DMS53 treated with DMSO at 0.1 percent for 48 hours (cell line): ENCODE data around the gene OPN3.

ENCODE experiments used
- DNase-seq: peaks from one replicate; lab custom pipeline; 2025; ENCODE audit not compliant: unreplicated experiment; lab: John Stamatoyannopoulos, UW

Gene OPN3

GRCh38 chr1:241647658-241648057, 7.5 kb upstream of the OPN3 start:
- no peak for DNase-seq

- DNase-seq = no peak
Measured at GRCh38 chr1:241646201-241646600, 6.0 kb upstream of the OPN3 start.

- DNase-seq = no peak
Measured at GRCh38 chr1:241645199-241645598, 5.0 kb upstream of the OPN3 start.

- no peak for DNase-seq
Measured at GRCh38 chr1:241644259-241644658, 4.1 kb upstream of the OPN3 start.

GRCh38 chr1:241642593-241642944, 2.4 kb upstream of the OPN3 start:
- no peak for DNase-seq

- no peak for DNase-seq
Measured at GRCh38 chr1:241641773-241642592, 1.8 kb upstream of the OPN3 start.

GRCh38 chr1:241640867-241641622, 876 bp upstream of the OPN3 start:
- DNase-seq = peak; percentile 58

- no peak for DNase-seq
Measured at GRCh38 chr1:241639623-241640148, 483 bp downstream of the OPN3 start.

- no peak for DNase-seq
Measured at GRCh38 chr1:241638909-241639622, 1.1 kb downstream of the OPN3 start.

GRCh38 chr1:241638099-241638682, 2.0 kb downstream of the OPN3 start:
- DNase-seq = no peak

- no peak for DNase-seq
Measured at GRCh38 chr1:241637604-241638003, 2.6 kb downstream of the OPN3 start.

- no peak for DNase-seq
Measured at GRCh38 chr1:241637046-241637590, 3.1 kb downstream of the OPN3 start.

GRCh38 chr1:241636291-241636690, 3.9 kb downstream of the OPN3 start:
- DNase-seq = no peak

GRCh38 chr1:241635556-241636152, 4.5 kb downstream of the OPN3 start:
- DNase-seq = no peak

- DNase-seq = no peak
Measured at GRCh38 chr1:241632987-241633386, 7.2 kb downstream of the OPN3 start.

GRCh38 chr1:241631674-241632073, 8.5 kb downstream of the OPN3 start:
- DNase-seq = no peak

- no peak for DNase-seq
Measured at GRCh38 chr1:241630899-241631298, 9.3 kb downstream of the OPN3 start.

GRCh38 chr1:241630476-241630875, 9.7 kb downstream of the OPN3 start:
- no peak for DNase-seq

GRCh38 chr1:241630005-241630404, 10.2 kb downstream of the OPN3 start:
- no peak for DNase-seq

- peak; percentile 64 for DNase-seq
Measured at GRCh38 chr1:241627453-241628259, 12.5 kb downstream of the OPN3 start.
